Kidney (tissue), 14 donors: ENCODE measurements around the gene PRR5L. TPM values are rescaled to one million over a fixed set of nuclear protein-coding genes. Genes with fewer than 3 reads are reported as not detected.

Experiments
- DNase-seq, 5 donors: peaks; one replicate each; pipeline ENCODE4 v3.0.0-alpha.2; 2013 to 2020
- FAIRE-seq: peaks from 2 replicates; lab custom pipeline; 2012; peaks lifted over from hg19 to GRCh38; lab: Jason Lieb, UNC
- H3K27ac ChIP-seq, 2 donors: one replicate each; pipeline ENCODE4 v1.7.0; 2013; ENCODE audit warnings: low read depth in 2 of 2, low read length in 2 of 2, inconsistent platforms in 1 of 2
- H3K27me3 ChIP-seq: one replicate; pipeline ENCODE4 v1.7.1; 2013; ENCODE audit warnings: low read length, inconsistent platforms; ENCODE audit not compliant: control insufficient read depth, insufficient read depth
- H3K36me3 ChIP-seq, 3 donors: one replicate each; pipeline versions ENCODE4 v1.7.0 to v1.7.1; 2013; ENCODE audit warnings: low read length in 3 of 3, control low read depth in 1 of 3, inconsistent platforms in 1 of 3; ENCODE audit not compliant: insufficient read depth in 3 of 3, control insufficient read depth in 2 of 3
- H3K4me1 ChIP-seq, 3 donors: one replicate each; pipeline versions ENCODE4 v1.7.0 to v1.7.1; 2013; ENCODE audit warnings: low read length in 3 of 3, inconsistent platforms in 1 of 3, low read depth in 1 of 3; ENCODE audit not compliant: control insufficient read depth in 2 of 3, insufficient read depth in 2 of 3
- H3K4me3 ChIP-seq, 3 donors: one replicate each; pipeline versions ENCODE4 v1.7.0 to v1.8.1; 2013; ENCODE audit warnings: low read length in 3 of 3, control low read depth in 1 of 3, inconsistent platforms in 1 of 3
- H3K9ac ChIP-seq, 3 donors: one replicate each; pipeline versions ENCODE4 v1.7.0 to v1.7.1; 2013; ENCODE audit warnings: low read length in 3 of 3, control low read depth in 1 of 3, inconsistent platforms in 1 of 3
- H3K9me3 ChIP-seq, 3 donors: one replicate each; pipeline versions ENCODE4 v1.7.0 to v1.7.1; 2013; ENCODE audit warnings: low read length in 3 of 3, control low read depth in 1 of 3, inconsistent platforms in 1 of 3; ENCODE audit not compliant: control insufficient read depth in 2 of 3, insufficient read depth in 1 of 3
- intact Hi-C: fragments of 100-400 bp; cut with DNase I; formaldehyde crosslinking; loops from one replicate; pipeline ENCODE4 v1.11.1; 2022
- polyA plus RNA-seq: library from polyadenylated mRNA; stranded (reverse); fragments of 350-450 nt; fragmentation: Illumina TruSeq; extraction: RNeasy Lipid Tissue Mini Kit (QIAGEN cat#74804); gene quantifications from one replicate; pipeline ENCODE4 v1.2.3, GENCODE V29; 2014; ENCODE audit warnings: low read depth, low replicate concordance; ENCODE audit not compliant: insufficient read depth
- total RNA-seq: library from RNA; stranded (reverse); fragmentation: NEBNext Ultra II Directional; extraction: Animal tissue kit (Norgen Biotek cat#: 25700); gene quantifications from one replicate; pipeline ENCODE4 v1.2.1, GENCODE V29; 2021
- TF ChIP-seq, protein P1 (sequence below): IDR thresholded peaks from 3 replicates; pipeline ENCODE4 v1.5.1; 2012; ENCODE audit warnings: mild to moderate bottlenecking, moderate library complexity, borderline replicate concordance; ENCODE audit not compliant: insufficient read depth; ENCODE audit errors: extremely low read depth
- donor health status: control.
- donor health status: control.
- donor health status: control.
- donor health status: control.
- donor health status: control.
- donor health status: DM: yes; HTN: yes; CAD: no.
- donor health status: Normal renal cell carcinoma (clear cell type).

The PRR5L gene
- total and polyA plus RNA-seq, 2 donors from 2014 or later, result 6.3 to 17.5 TPM

DNA sequence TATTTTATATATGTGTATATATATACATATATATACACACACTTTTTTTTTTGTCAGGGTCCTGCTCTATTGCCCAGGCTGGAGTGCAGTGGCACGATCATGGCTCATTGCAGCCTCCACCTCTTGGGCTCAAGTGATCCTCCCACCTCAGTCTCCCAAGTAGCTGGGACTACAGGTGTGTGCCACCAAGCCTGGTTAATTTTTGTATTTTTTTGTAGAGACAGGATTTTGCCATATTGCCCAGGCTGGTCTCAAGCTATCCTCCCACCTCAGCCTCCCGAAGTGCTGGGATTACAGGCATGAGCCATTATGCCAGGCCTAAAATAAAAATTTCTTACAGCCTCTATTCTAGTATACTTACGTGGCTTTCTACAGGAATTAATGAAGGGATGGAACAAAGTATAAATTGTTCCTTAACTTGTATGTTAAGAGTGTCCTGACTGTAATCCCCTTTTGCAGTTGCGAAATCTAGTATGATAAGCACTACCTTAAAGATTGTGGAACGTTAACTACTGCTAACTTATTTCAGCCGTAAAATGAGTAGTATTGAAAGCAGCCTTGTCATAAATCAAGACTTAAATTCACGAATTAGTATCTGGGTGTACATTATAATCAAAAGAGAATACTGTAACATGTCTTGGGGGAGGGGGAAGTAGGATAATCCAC, 211.9 kb downstream of the PRR5L start:
- Histone ChIP-seq H3K9me3 (no peaks in the 10 kb centered on the region), H3K36me3 (no peaks in the 10 kb centered on the region), H3K27ac (no peak overlapping the region), H3K27me3 (no peaks in the 10 kb centered on the region), H3K4me3 (peak overlapping the region in 2 of 3 donors; percentile 80 to 98), H3K9ac (no peak overlapping the region), H3K4me1 (peaks cover 0 to 5% (median 5%) of the 10 kb centered on the region in 3 donors)
- intact Hi-C loops, result no loop called here
- TF ChIP-seq, protein P1, sequence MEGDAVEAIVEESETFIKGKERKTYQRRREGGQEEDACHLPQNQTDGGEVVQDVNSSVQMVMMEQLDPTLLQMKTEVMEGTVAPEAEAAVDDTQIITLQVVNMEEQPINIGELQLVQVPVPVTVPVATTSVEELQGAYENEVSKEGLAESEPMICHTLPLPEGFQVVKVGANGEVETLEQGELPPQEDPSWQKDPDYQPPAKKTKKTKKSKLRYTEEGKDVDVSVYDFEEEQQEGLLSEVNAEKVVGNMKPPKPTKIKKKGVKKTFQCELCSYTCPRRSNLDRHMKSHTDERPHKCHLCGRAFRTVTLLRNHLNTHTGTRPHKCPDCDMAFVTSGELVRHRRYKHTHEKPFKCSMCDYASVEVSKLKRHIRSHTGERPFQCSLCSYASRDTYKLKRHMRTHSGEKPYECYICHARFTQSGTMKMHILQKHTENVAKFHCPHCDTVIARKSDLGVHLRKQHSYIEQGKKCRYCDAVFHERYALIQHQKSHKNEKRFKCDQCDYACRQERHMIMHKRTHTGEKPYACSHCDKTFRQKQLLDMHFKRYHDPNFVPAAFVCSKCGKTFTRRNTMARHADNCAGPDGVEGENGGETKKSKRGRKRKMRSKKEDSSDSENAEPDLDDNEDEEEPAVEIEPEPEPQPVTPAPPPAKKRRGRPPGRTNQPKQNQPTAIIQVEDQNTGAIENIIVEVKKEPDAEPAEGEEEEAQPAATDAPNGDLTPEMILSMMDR, result no peak
- FAIRE-seq, result no peak
- no peak for DNase-seq

DNA sequence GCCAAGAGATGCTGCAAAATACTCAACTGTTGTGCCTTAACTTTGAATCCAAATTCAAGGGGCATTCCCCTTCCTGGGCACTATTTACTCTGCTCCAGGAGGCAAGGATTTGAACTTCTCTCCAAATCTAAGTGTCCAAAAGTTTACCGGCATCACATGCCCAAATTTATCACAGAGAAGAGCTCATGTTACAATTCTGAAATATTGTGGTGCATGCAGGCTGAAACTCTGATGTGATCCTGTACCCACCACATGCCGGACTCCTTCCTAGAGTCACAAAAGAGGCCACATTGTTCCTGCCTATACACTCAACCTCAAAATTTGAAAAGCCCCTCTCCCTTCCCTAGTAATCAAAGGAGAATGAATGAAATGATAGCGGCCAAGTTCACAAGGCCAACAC, 212.7 kb downstream of the PRR5L start:
- H3K4me3 ChIP-seq, result peak overlapping the region; percentile 80 to 98 (median 82)
- H3K4me1 ChIP-seq, result peaks cover 0 to 5% (median 5%) of the 10 kb centered on the region in 3 donors
- TF ChIP-seq, protein P1, result no peak
- intact Hi-C loops, result no loop called here
- FAIRE-seq (no peak), DNase-seq (no peak)
- H3K9ac ChIP-seq, result peak overlapping the region in 2 of 3 donors; percentile 74 to 95
- no peaks in the 10 kb centered on the region for H3K27me3 ChIP-seq
- no peaks in the 10 kb centered on the region for H3K36me3 ChIP-seq
- no peaks in the 10 kb centered on the region for H3K9me3 ChIP-seq
- H3K27ac ChIP-seq, result peak overlapping the region; percentile 55 to 97

DNA sequence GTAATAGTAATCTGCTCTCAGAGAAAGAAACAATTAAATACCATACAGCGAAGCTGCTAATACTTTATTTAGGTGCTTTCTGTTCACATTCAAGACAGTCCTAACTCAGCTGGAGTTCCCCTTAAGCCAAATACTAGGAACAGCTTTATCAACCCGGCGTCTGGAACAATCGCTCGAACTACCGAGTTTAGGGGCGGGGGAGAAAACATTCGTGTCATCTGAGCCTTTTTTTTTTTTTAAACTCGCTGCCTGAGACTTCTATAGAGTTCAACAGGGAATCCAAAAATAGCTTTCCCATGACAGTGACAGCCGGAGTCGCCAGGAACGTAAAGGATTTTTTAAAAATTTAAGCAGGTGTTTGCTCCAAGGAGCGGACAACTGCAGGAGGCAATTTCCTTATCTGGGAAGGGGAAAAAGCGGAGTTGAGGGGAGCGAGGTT, 213.1 kb downstream of the PRR5L start:
- Histone ChIP-seq H3K9me3 (no peaks in the 10 kb centered on the region), H3K4me3 (peak overlapping the region; percentile 80 to 98 (median 82)), H3K36me3 (no peaks in the 10 kb centered on the region), H3K4me1 (peaks cover 0 to 5% (median 5%) of the 10 kb centered on the region in 3 donors), H3K27ac (peak overlapping the region; percentile 93 to 97), H3K9ac (peak overlapping the region; percentile 61 to 95 (median 74)), H3K27me3 (no peaks in the 10 kb centered on the region)
- TF ChIP-seq, protein P1, result no peak
- intact Hi-C loops, result no loop called here
- FAIRE-seq (no peak), DNase-seq (peak in 3 of 5 donors; percentile 28 to 77 (median 75))
